Measurements from ENCODE around the gene COPG1.

Gene COPG1

GRCh38 chr3:129310111-129311011, 61.0 kb downstream of the COPG1 start:
- Mint-ChIP-seq H3K27me3 (ENCODE audit: low read depth) (peaks cover 6% of the 10 kb centered on the region), H3K4me1 (peaks cover 23% of the 10 kb centered on the region), H3K9me3 (no peaks in the 10 kb centered on the region), H3K36me3 (ENCODE audit: low read depth) (peaks cover 4% of the 10 kb centered on the region), H3K4me3 (no peak overlapping the region), H3K27ac (no peak overlapping the region)
- TF ChIP-seq CTCF (IDR thresholded peaks at IDR 0.05; ENCODE audit: unreplicated experiment in 3 of 3) = no peak

GRCh38 chr3:129311054-129311902, 61.9 kb downstream of the COPG1 start:
- H3K9me3 Mint-ChIP-seq = no peaks in the 10 kb centered on the region
- peaks cover 14% of the 10 kb centered on the region for H3K4me1 Mint-ChIP-seq
- H3K4me3 Mint-ChIP-seq = peak overlapping the region in 1 of 3 experiments; percentile 70
- H3K27ac Mint-ChIP-seq = no peak overlapping the region
- peaks cover 6% of the 10 kb centered on the region for H3K27me3 Mint-ChIP-seq (ENCODE audit: low read depth)
- TF ChIP-seq CTCF (IDR thresholded peaks at IDR 0.05; ENCODE audit: unreplicated experiment in 3 of 3) = no peak
- H3K36me3 Mint-ChIP-seq (ENCODE audit: low read depth) = peaks cover 3% of the 10 kb centered on the region

- peak overlapping the region; percentile 9 to 99 (median 98) for H3K4me3 Mint-ChIP-seq
These were observed 62.7 kb downstream of the COPG1 start for GRCh38 chr3:129312021-129312639.

GRCh38 chr3:129312671-129313414, 63.4 kb downstream of the COPG1 start:
- H3K9me3 Mint-ChIP-seq = no peaks in the 10 kb centered on the region
- peaks cover 14% of the 10 kb centered on the region for H3K4me1 Mint-ChIP-seq
- H3K27me3 Mint-ChIP-seq (ENCODE audit: low read depth) = peaks cover 3% of the 10 kb centered on the region
- peaks cover 3% of the 10 kb centered on the region for H3K36me3 Mint-ChIP-seq (ENCODE audit: low read depth)
- H3K4me3 Mint-ChIP-seq = peak overlapping the region; percentile 80 to 99 (median 98)
- TF ChIP-seq CTCF (IDR thresholded peaks at IDR 0.05; ENCODE audit: unreplicated experiment in 3 of 3) = no peak
- H3K27ac Mint-ChIP-seq = peak overlapping the region in 2 of 3 experiments; percentile 5 to 15

More at GRCh38 chr3:129312021-129312639, 62.7 kb downstream of the COPG1 start:
- no peak for TF ChIP-seq CTCF (IDR thresholded peaks at IDR 0.05; ENCODE audit: unreplicated experiment in 3 of 3)
- H3K9me3 Mint-ChIP-seq = no peaks in the 10 kb centered on the region
- peaks cover 3% of the 10 kb centered on the region for H3K36me3 Mint-ChIP-seq (ENCODE audit: low read depth)
- peaks cover 14% of the 10 kb centered on the region for H3K4me1 Mint-ChIP-seq
- H3K27me3 Mint-ChIP-seq (ENCODE audit: low read depth) = peaks cover 3% of the 10 kb centered on the region
- no peak overlapping the region for H3K27ac Mint-ChIP-seq

- peaks cover 3% of the 10 kb centered on the region for H3K36me3 Mint-ChIP-seq (ENCODE audit: low read depth)
- H3K27me3 Mint-ChIP-seq (ENCODE audit: low read depth) = peaks cover 3% of the 10 kb centered on the region
- H3K9me3 Mint-ChIP-seq = no peaks in the 10 kb centered on the region
- H3K4me1 Mint-ChIP-seq = peaks cover 14% of the 10 kb centered on the region
- peak overlapping the region in 2 of 3 experiments; percentile 15 to 16 for H3K27ac Mint-ChIP-seq
- H3K4me3 Mint-ChIP-seq = peak overlapping the region; percentile 80 to 99 (median 98)
- no peak for TF ChIP-seq CTCF (IDR thresholded peaks at IDR 0.05; ENCODE audit: unreplicated experiment in 3 of 3)
These were observed 63.9 kb downstream of the COPG1 start for GRCh38 chr3:129313415-129313664.
